IPS-NIHi7 (cell line): ENCODE results near the gene PLCXD1.

ENCODE experiments used
- DNase-seq: peaks from one replicate; pipeline ENCODE4 v3.0.0; 2012; ENCODE audit warnings: mixed read lengths; ENCODE audit errors: extremely low spot score

Gene PLCXD1

GRCh38 chrX:334971-335757 is 54.0 kb downstream of the PLCXD1 start:
- no peak for DNase-seq

- no peak for DNase-seq
These were observed 54.6 kb downstream of the PLCXD1 start for GRCh38 chrX:335758-336155.

GRCh38 chrX:336227-336626 is 55.0 kb downstream of the PLCXD1 start:
- no peak for DNase-seq

GRCh38 chrX:337331-337831 is 56.2 kb downstream of the PLCXD1 start:
- DNase-seq, result no peak

- no peak for DNase-seq
These were observed 57.2 kb downstream of the PLCXD1 start for GRCh38 chrX:338281-338835.

GRCh38 chrX:338836-339400 is 57.7 kb downstream of the PLCXD1 start:
- no peak for DNase-seq

GRCh38 chrX:340121-340520 is 58.9 kb downstream of the PLCXD1 start:
- no peak for DNase-seq

- DNase-seq, result no peak
These were observed 59.7 kb downstream of the PLCXD1 start for GRCh38 chrX:340641-341423.

GRCh38 chrX:341541-342101 is 60.4 kb downstream of the PLCXD1 start:
- DNase-seq, result no peak

- no peak for DNase-seq
These were observed 63.3 kb downstream of the PLCXD1 start for GRCh38 chrX:344371-344901.

- no peak for DNase-seq
These were observed 64.1 kb downstream of the PLCXD1 start for GRCh38 chrX:345020-345925.

GRCh38 chrX:346034-346813 is 65.0 kb downstream of the PLCXD1 start:
- no peak for DNase-seq

GRCh38 chrX:347351-348117 is 66.4 kb downstream of the PLCXD1 start:
- DNase-seq, result no peak

GRCh38 chrX:348461-349117 is 67.4 kb downstream of the PLCXD1 start:
- no peak for DNase-seq

GRCh38 chrX:349196-349595 is 68.0 kb downstream of the PLCXD1 start:
- DNase-seq, result no peak

GRCh38 chrX:349702-350101 is 68.5 kb downstream of the PLCXD1 start:
- DNase-seq, result no peak

- no peak for DNase-seq
These were observed 69.0 kb downstream of the PLCXD1 start for GRCh38 chrX:350148-350533.

GRCh38 chrX:350534-351323 is 69.5 kb downstream of the PLCXD1 start:
- no peak for DNase-seq
